Prostate gland (tissue), 2 donors: ENCODE data around the gene EIF4B.

Experiments
- POLR2AphosphoS5 ChIP-seq: sonication (generic); formaldehyde crosslinking; IDR thresholded peaks from one replicate; pipeline ENCODE4 v1.6.1; 2017; ENCODE audit warnings: antibody characterized with exemption
- TF ChIP-seq, protein P1 (sequence below), 4 experiments: fragments of 200-600 bp in 2 of 4; fragments of 450-650 bp in 2 of 4; sonication (generic) in 2 of 4; IDR thresholded peaks; 1 replicate in 3 of 4; 2 replicates in 1 of 4; pipeline ENCODE4 v1.5.1; 2016 to 2019; ENCODE audit warnings: antibody characterized with exemption in 4 of 4, mild to moderate bottlenecking in 2 of 4, moderate library complexity in 2 of 4

- TF ChIP-seq, protein P1, sequence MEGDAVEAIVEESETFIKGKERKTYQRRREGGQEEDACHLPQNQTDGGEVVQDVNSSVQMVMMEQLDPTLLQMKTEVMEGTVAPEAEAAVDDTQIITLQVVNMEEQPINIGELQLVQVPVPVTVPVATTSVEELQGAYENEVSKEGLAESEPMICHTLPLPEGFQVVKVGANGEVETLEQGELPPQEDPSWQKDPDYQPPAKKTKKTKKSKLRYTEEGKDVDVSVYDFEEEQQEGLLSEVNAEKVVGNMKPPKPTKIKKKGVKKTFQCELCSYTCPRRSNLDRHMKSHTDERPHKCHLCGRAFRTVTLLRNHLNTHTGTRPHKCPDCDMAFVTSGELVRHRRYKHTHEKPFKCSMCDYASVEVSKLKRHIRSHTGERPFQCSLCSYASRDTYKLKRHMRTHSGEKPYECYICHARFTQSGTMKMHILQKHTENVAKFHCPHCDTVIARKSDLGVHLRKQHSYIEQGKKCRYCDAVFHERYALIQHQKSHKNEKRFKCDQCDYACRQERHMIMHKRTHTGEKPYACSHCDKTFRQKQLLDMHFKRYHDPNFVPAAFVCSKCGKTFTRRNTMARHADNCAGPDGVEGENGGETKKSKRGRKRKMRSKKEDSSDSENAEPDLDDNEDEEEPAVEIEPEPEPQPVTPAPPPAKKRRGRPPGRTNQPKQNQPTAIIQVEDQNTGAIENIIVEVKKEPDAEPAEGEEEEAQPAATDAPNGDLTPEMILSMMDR (IDR thresholded peaks at IDR 0.05), result no peak
- no peak for TF ChIP-seq POLR2AphosphoS5
Measured at GRCh38 chr12:53012928-53013327, 6.7 kb downstream of the EIF4B start.
